NOMO-1 treated with DMSO at 0.1 percent for 48 hours (cell line): ENCODE data around the gene SPDYE1.
"Not testable (repeated sequence)": the region's sequence is repeated elsewhere in the genome, so short reads cannot be mapped to it uniquely, and the experiment has no call there.

Experiments
- DNase-seq: peaks from one replicate; lab custom pipeline; 2025; ENCODE audit not compliant: unreplicated experiment; lab: John Stamatoyannopoulos, UW

SPDYE1 gene

GRCh38 chr7:43990829-43991228 is 6.9 kb upstream of the SPDYE1 start:
- not testable (repeated sequence) for DNase-seq

- DNase-seq = peak; percentile 14
These were observed 4.8 kb upstream of the SPDYE1 start for GRCh38 chr7:43992896-43993295.

- DNase-seq = not testable (repeated sequence)
These were observed 3.0 kb upstream of the SPDYE1 start for GRCh38 chr7:43994681-43995080.

- DNase-seq = not testable (repeated sequence)
These were observed 14.4 kb downstream of the SPDYE1 start for GRCh38 chr7:44012081-44012480.

GRCh38 chr7:44015090-44015489 is 17.4 kb downstream of the SPDYE1 start:
- DNase-seq = not testable (repeated sequence)

DNA sequence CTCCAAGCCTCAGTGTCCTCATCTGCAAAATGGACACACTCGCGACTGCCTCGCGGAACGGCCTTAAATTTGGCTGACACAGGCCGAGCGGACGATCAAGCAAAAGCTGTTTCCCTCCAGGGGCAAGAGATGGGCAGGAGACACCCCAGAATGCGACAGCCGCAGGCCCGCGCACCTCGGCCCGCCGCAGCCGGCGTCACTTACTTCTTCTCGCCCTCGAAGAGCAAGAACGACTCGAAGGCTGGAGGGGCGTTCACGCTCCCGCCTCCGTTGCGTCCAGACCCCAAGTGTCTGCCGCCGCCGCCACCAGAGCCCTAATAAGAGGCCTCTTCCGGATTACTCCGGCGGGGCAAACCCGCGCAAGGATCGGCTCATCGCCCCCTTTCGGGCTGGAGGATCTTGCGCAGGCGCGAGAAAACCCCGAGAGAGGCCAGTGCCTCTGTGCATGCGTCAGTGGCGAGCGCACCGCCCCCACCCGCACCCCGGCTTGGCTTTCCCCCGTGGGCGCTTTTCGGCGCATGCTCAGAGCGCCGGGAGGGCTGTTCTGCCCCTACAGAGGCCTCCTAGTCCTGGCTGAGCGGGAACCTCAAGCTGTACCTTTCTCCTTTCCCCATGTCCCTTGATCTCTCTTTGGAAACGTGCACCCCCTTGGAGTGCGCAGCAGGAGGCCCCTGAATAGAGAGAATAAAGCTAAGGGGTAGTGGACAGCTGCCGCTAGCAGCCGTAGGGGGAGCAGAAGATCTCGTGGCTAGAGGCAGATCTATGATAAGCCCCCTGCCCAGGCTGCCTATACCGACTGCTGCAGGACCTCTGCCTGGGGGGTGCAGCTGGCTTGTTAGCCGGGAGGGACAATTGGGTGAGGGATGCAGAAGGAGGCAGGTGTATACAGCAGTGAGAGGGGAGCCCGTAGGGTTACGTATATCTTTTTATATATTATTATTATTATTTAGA is 21.4 kb downstream of the SPDYE1 start:
- DNase-seq = peak; percentile 87

- DNase-seq = not testable (repeated sequence)
These were observed 22.1 kb downstream of the SPDYE1 start for GRCh38 chr7:44019825-44020224.

DNA sequence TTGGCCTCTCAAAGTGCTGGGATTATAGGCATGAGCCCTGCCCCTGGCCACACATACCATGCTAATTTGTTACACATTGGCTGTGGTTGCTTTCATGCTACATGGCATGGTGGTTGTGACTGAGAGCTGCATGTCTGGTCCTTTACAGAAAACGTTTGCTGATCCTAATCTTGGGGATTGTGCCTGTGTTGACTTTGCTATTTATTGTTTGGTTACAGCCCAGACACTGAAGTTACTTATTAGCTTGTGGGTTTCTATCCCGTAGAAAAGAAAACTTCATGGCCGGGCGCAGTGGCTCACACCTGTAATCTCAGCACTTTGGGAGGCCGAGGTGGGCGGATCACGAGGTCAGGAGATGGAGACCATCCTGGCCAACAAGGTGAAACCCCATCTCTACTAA is 24.4 kb downstream of the SPDYE1 start:
- DNase-seq = not testable (repeated sequence)

- DNase-seq = not testable (repeated sequence)
These were observed 25.2 kb downstream of the SPDYE1 start for GRCh38 chr7:44022796-44023467.

- DNase-seq = not testable (repeated sequence)
These were observed 31.7 kb downstream of the SPDYE1 start for GRCh38 chr7:44029433-44029832.

DNA sequence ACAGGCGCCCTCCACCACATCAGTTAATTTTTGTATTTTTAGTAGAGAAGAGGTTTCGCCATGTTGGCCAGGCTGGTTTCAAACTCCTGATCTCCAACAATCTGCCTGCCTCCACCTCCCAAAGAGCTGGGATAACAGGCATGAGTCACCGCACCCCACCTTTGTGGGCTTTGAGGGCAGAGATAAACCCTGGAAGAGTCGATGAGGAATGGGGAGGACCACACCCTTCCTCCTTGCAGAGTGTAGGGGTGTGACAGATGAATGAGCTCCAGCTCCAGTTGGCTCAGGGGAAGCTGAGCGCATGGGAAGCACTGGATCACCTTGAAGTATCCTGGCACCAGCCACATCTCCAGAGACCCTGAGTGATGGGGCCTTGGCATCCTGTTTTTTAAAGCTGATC is 32.3 kb downstream of the SPDYE1 start:
- not testable (repeated sequence) for DNase-seq

DNA sequence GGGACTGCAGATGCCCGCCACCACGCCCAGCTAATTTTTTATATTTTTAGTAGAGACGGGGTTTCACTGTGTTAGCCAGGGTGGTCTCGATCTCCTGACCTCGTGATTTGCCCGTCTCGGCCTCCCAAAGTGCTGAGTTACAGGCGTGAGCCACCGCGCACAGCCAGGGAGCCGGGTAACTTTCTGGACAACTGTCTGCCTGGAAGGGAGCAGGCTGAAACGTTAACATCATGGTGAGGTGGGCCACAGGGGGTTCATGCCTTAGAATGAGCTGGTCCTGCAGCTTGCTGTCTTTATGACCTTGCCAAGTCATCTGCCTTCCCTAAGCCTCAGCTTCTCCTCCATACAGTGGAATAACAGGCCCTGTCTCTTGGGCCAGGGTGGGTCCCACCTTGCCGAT is 33.6 kb downstream of the SPDYE1 start:
- DNase-seq = not testable (repeated sequence)

DNA sequence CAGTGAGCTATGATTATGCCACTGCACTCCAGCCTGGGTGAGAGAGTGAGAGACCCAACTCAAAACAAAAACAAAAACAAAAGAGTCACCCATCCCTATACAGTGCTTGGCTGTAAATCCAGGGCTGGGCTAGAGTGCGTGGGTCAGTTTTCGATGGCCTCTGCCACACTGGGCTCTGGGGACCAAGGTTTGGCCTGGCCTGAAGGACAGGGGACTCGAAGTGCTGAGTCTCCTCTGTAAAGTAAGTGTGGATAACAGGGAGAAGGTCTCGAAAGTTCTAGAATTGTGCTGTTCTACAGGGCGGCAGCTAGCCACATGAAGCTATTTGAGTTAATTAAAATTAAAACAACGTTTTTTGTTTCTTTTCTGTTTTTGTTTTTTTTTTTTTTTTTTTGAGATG is 34.3 kb downstream of the SPDYE1 start:
- not testable (repeated sequence) for DNase-seq

GRCh38 chr7:44033971-44034844 is 36.5 kb downstream of the SPDYE1 start:
- not testable (repeated sequence) for DNase-seq

GRCh38 chr7:44036364-44036763 is 38.7 kb downstream of the SPDYE1 start:
- not testable (repeated sequence) for DNase-seq

GRCh38 chr7:44037951-44038350 is 40.3 kb downstream of the SPDYE1 start:
- not testable (repeated sequence) for DNase-seq

GRCh38 chr7:44038553-44038952 is 40.9 kb downstream of the SPDYE1 start:
- not testable (repeated sequence) for DNase-seq

DNA sequence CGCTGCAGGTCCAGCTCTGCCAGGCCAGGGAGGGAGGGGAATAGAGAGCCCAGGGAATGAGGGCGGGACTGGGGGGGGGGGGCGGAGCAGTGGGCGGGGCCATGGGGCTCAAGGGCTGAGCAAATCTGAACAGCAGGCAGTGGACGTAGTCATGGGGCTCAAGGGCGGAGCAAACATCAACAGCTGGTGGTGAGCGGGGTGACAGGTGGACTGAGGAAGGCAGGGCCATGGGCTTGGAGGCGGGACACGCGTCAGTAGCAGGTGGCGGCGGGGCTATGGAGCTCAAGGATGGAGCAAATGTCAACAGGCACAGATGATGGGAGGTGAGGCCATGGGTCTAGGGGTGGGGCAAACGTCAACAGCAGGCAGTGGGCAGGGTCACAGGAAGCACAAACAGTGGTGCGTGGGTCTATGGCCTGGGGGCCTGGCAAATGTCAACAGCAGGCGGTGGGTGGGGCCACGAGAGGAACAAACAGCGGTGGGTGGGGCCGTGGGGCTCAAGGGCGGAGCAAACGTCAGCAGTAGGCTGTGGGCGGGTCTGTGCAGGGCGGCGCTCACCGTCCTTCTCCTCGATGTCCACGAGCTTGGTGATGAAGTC is 41.4 kb downstream of the SPDYE1 start:
- peak; percentile 36 for DNase-seq

DNA sequence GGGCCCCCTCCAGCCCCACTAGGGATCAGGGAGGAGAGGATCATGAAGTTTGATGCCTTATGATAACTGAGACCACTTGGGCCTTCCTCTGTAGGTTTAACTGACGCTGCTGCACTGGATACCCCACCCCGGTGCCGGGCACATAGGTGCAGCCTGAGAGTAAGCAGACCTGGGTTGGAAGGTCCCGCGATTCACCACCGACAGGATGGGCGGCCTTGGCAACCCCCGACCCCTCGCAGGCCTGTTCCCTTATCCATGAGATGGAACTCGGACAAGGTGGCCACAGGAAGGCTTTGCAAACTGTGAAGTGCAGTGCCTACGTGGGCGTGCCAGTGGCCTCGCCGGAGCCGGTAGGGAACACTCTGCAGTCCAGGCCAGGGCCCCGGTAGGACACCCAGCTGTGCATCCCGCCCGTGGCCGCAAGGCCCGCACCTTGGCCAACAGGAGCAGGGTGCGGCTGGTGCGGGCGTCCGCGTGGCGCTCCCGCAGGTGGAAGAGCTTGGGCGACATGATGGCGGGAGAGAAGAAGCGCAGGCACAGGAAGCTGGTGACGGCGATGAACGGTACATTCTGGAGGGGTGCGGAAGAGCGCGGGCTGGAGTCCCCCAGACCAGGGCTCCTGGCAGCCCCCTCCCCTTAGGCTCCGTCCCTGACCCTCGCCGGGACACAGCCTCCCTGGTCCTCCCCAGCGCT is 42.2 kb downstream of the SPDYE1 start:
- DNase-seq = not testable (repeated sequence)

GRCh38 chr7:44040493-44040891 is 42.8 kb downstream of the SPDYE1 start:
- DNase-seq = not testable (repeated sequence)
